Liver (tissue), 9 donors: Measurements from ENCODE around the gene GGA2. TPM values are rescaled to one million over a fixed set of nuclear protein-coding genes. Genes with fewer than 3 reads are reported as not detected.
A peak's percentile ranks its signal among the peaks of the same experiment; 100 is the strongest.

Source experiments
- DNase-seq: peaks from one replicate; pipeline ENCODE4 v3.0.0-alpha.2; 2017; ENCODE audit warnings: low spot score
- H3K27ac ChIP-seq, 2 donors: one replicate each; pipeline ENCODE4 v1.7.0; 2013; ENCODE audit warnings: inconsistent platforms in 2 of 2, low read length in 2 of 2, control low read depth in 1 of 2, low read depth in 1 of 2, mild to moderate bottlenecking in 1 of 2
- H3K27me3 ChIP-seq, 4 donors: one replicate each; pipeline versions ENCODE4 v1.6.1 to v1.7.0; 2013; ENCODE audit warnings: low read length in 3 of 4, inconsistent platforms in 1 of 4, mild to moderate bottlenecking in 1 of 4, moderate library complexity in 1 of 4; ENCODE audit not compliant: control insufficient read depth in 4 of 4, insufficient read depth in 4 of 4
- H3K36me3 ChIP-seq, 4 donors: one replicate each; pipeline versions ENCODE4 v1.6.1 to v1.7.0; 2013; ENCODE audit warnings: low read length in 3 of 4, mild to moderate bottlenecking in 3 of 4, low read depth in 1 of 4, moderate library complexity in 1 of 4; ENCODE audit not compliant: control insufficient read depth in 4 of 4, insufficient read depth in 3 of 4
- H3K4me1 ChIP-seq, 4 donors: one replicate each; pipeline versions ENCODE4 v1.6.1 to v1.7.0; 2013; ENCODE audit warnings: low read length in 3 of 4, mild to moderate bottlenecking in 3 of 4, moderate library complexity in 1 of 4; ENCODE audit not compliant: control insufficient read depth in 4 of 4, insufficient read depth in 4 of 4
- H3K4me3 ChIP-seq, 3 donors: one replicate each; pipeline versions ENCODE4 v1.6.1 to v1.7.0; 2013; ENCODE audit warnings: low read length in 3 of 3, control low read depth in 1 of 3, low read depth in 1 of 3, mild to moderate bottlenecking in 1 of 3
- H3K9ac ChIP-seq, 2 donors: one replicate each; pipeline ENCODE4 v1.7.0; 2013; ENCODE audit warnings: low read length in 2 of 2, mild to moderate bottlenecking in 2 of 2, moderate library complexity in 2 of 2, control low read depth in 1 of 2, low read depth in 1 of 2
- H3K9me3 ChIP-seq, 4 donors: one replicate each; pipeline versions ENCODE4 v1.6.1 to v1.7.0; 2013; ENCODE audit warnings: low read length in 3 of 4; ENCODE audit not compliant: control insufficient read depth in 4 of 4
- CTCF ChIP-seq: fragments of 150-350 bp; IDR thresholded peaks from 2 replicates; pipeline ENCODE4 v1.5.1; 2017; ENCODE audit warnings: improper control_type of control experiment, low read depth, low read length; ENCODE audit not compliant: missing input control
- EGR1 ChIP-seq, 2 donors: IDR thresholded peaks; 2 replicates each; pipeline ENCODE4 v1.6.1; 2016 to 2018; ENCODE audit warnings: antibody characterized with exemption in 2 of 2, low read depth in 2 of 2
- FOXA1 ChIP-seq: IDR thresholded peaks from 2 replicates; pipeline ENCODE4 v1.6.1; 2016; ENCODE audit warnings: antibody characterized with exemption
- GABPA ChIP-seq, 2 donors: IDR thresholded peaks in 1 of 2; conservative IDR thresholded peaks in 1 of 2; 2 replicates each; pipeline ENCODE4 v1.6.1; 2016; ENCODE audit warnings: antibody characterized with exemption in 2 of 2, mild to moderate bottlenecking in 1 of 2, moderate library complexity in 1 of 2
- HNF4A ChIP-seq, 2 donors: conservative IDR thresholded peaks; 2 replicates each; pipeline ENCODE4 v1.6.1; 2016; ENCODE audit warnings: antibody characterized with exemption in 2 of 2, mild to moderate bottlenecking in 2 of 2
- HNF4G ChIP-seq: IDR thresholded peaks from 2 replicates; pipeline ENCODE4 v1.6.1; 2016; ENCODE audit warnings: antibody characterized with exemption
- JUND ChIP-seq, 2 donors: IDR thresholded peaks; 2 replicates each; pipeline ENCODE4 v1.6.1; 2016; ENCODE audit warnings: antibody characterized with exemption in 2 of 2
- NR2F2 ChIP-seq: IDR thresholded peaks from 2 replicates; pipeline ENCODE4 v1.6.1; 2016; ENCODE audit warnings: antibody characterized with exemption
- RAD21 ChIP-seq, 2 donors: IDR thresholded peaks; 2 replicates each; pipeline ENCODE4 v1.6.1; 2016; ENCODE audit warnings: antibody characterized with exemption in 2 of 2, mild to moderate bottlenecking in 2 of 2
- RXRA ChIP-seq, 2 donors: IDR thresholded peaks; 2 replicates each; pipeline ENCODE4 v1.6.1; 2017 to 2018; ENCODE audit warnings: antibody characterized with exemption in 2 of 2, mild to moderate bottlenecking in 1 of 2
- SP1 ChIP-seq: IDR thresholded peaks from 2 replicates; pipeline ENCODE4 v1.6.1; 2018; ENCODE audit warnings: antibody characterized with exemption, mild to moderate bottlenecking
- TAF1 ChIP-seq: conservative IDR thresholded peaks from 2 replicates; pipeline ENCODE4 v1.6.1; 2016; ENCODE audit warnings: antibody characterized with exemption, mild to moderate bottlenecking
- YY1 ChIP-seq: IDR thresholded peaks from 2 replicates; pipeline ENCODE4 v1.6.1; 2016; ENCODE audit warnings: antibody characterized with exemption, mild to moderate bottlenecking
- ZBTB33 ChIP-seq: IDR thresholded peaks from 2 replicates; pipeline ENCODE4 v1.6.1; 2016; ENCODE audit warnings: antibody characterized with exemption
- WGBS: extraction: QIAGEN DNeasy Blood & Tissue Kit; methylation state at CpG from one replicate; pipeline ENCODE4 v1.1.7; 2013; 5-methylcytosine and 5-hydroxymethylcytosine counted together
- polyA plus RNA-seq, 2 donors: library from polyadenylated mRNA; stranded (reverse) in 1 of 2; unstranded in 1 of 2; fragments of 200-250 nt in 1 of 2; fragments of >200 nt in 1 of 2; fragmentation: Nextera tagmentation in 1 of 2; extraction: Ambion mirVana in 1 of 2; gene quantifications; one replicate each; pipeline versions ENCODE4 v1.2.1 to v1.2.3, GENCODE V29; 2013 to 2015
- total RNA-seq, 2 donors: library from RNA; depleted of rRNA; stranded (reverse); fragments of >200 nt; gene quantifications; one replicate each; pipeline ENCODE4 v1.2.3, GENCODE V29; 2014
- TF ChIP-seq, protein P1 (sequence below): IDR thresholded peaks from 2 replicates; pipeline ENCODE4 v1.6.1; 2016; ENCODE audit warnings: antibody characterized with exemption
- TF ChIP-seq, protein P2 (sequence below): IDR thresholded peaks from 2 replicates; pipeline ENCODE4 v1.6.1; 2016; ENCODE audit warnings: antibody characterized with exemption
- donor health status: healthy.
- donor health status: healthy.
- donor health status: healthy.
- donor health status: healthy.
- donor health status: healthy.

GGA2 gene
- total and polyA plus RNA-seq, 4 donors = 8.4 to 23.9 (median 16.0) TPM

DNA sequence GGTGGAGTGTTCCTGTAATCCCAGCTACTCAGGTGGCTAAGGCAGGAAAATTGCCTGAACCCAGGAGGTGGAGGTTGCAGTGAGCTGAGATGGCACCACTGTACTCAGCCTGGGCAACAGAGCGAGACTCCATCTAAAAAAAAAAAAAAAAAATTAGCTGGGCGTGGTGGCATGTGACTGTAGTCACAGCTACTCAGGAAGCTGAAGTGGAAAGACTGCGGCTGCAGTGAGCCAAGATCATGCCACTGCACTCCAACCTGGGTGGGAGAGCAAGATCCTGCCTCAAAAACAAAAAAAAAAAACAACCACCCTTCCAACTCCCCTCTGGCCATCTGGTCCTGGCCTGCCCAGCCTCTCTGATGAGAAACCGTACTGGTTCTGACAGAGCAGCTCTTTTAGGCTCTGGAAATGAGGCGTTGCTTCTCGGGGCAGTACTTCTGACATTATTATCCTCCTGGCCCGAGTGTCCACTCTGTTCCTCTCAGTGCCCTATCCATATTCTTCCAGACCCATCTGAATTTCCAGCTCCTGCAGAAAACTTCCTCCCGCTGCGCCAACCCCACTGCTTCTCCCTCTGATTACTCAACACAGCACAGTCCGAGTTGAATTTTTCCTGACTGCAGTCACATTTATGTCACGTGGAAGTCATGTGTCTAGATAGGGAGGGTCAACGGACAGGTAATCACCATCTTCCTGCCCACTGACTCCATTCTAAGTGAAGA lies 13.3 kb downstream of the GGA2 start:
- Histone ChIP-seq H3K9ac (no peak overlapping the region), H3K36me3 (peaks cover 3 to 31% (median 19%) of the 10 kb centered on the region in 4 donors), H3K27me3 (no peaks in the 10 kb centered on the region), H3K4me1 (peaks cover 5 to 18% (median 16%) of the 10 kb centered on the region in 4 donors), H3K4me3 (no peak overlapping the region), H3K27ac (peak overlapping the region; percentile 49 to 52), H3K9me3 (no peaks in the 10 kb centered on the region)
- WGBS = 39% methylated on average over 12 of the region's 12 CpGs
- no peak for DNase-seq
- TF ChIP-seq RXRA (IDR thresholded peaks at IDR 0.05) (peak; percentile 51 to 60), RAD21 (IDR thresholded peaks at IDR 0.05) (no peak), TAF1 (no peak), ZBTB33 (no peak), YY1 (peak; percentile 52), JUND (IDR thresholded peaks at IDR 0.05) (peak; percentile 20 to 22), HNF4A (conservative IDR thresholded peaks at IDR 0.05) (peak in 1 of 2 donors; percentile 48), CTCF (no peak)

GRCh38 chr16:23495671-23496070 lies 14.6 kb downstream of the GGA2 start:
- TF ChIP-seq EGR1 (IDR thresholded peaks at IDR 0.05; ENCODE audit: low read depth in 2 of 2) (no peak), RAD21 (IDR thresholded peaks at IDR 0.05) (no peak), SP1 (no peak), GABPA (IDR thresholded peaks at IDR 0.05 in 1 of 2, conservative IDR thresholded peaks at IDR 0.05 in 1 of 2) (no peak)
- TF ChIP-seq, protein P1, sequence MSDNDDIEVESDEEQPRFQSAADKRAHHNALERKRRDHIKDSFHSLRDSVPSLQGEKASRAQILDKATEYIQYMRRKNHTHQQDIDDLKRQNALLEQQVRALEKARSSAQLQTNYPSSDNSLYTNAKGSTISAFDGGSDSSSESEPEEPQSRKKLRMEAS = no peak
- no peak overlapping the region for H3K9ac ChIP-seq
- whole genome bisulfite sequencing = 95% methylated on average over 4 of the region's 4 CpGs
- H3K27me3 ChIP-seq = no peaks in the 10 kb centered on the region
- H3K9me3 ChIP-seq = no peaks in the 10 kb centered on the region
- H3K27ac ChIP-seq = no peak overlapping the region
- H3K4me1 ChIP-seq = peaks cover 2 to 8% (median 5%) of the 10 kb centered on the region in 4 donors
- no peak overlapping the region for H3K4me3 ChIP-seq
- H3K36me3 ChIP-seq = peaks cover 3 to 39% (median 21%) of the 10 kb centered on the region in 4 donors
- DNase-seq = no peak

- Histone ChIP-seq H3K27me3 (no peaks in the 10 kb centered on the region), H3K9me3 (no peaks in the 10 kb centered on the region), H3K36me3 (peaks cover 3 to 51% (median 24%) of the 10 kb centered on the region in 4 donors), H3K27ac (no peak overlapping the region), H3K4me1 (peaks cover 2 to 8% (median 5%) of the 10 kb centered on the region in 4 donors), H3K9ac (no peak overlapping the region), H3K4me3 (no peak overlapping the region)
- DNase-seq = no peak
- WGBS = 95% methylated on average over 11 of the region's 11 CpGs
- TF ChIP-seq RXRA (IDR thresholded peaks at IDR 0.05) = no peak
- TF ChIP-seq, protein P2, sequence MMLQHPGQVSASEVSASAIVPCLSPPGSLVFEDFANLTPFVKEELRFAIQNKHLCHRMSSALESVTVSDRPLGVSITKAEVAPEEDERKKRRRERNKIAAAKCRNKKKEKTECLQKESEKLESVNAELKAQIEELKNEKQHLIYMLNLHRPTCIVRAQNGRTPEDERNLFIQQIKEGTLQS = no peak
- TF ChIP-seq NR2F2 = no peak
- TF ChIP-seq YY1 = no peak
- TF ChIP-seq EGR1 (IDR thresholded peaks at IDR 0.05; ENCODE audit: low read depth in 2 of 2) = no peak
- no peak for TF ChIP-seq HNF4G
- TF ChIP-seq TAF1 = no peak
- TF ChIP-seq FOXA1 = no peak
- no peak for TF ChIP-seq SP1
- no peak for TF ChIP-seq GABPA (IDR thresholded peaks at IDR 0.05 in 1 of 2, conservative IDR thresholded peaks at IDR 0.05 in 1 of 2)
- TF ChIP-seq, protein P1 = no peak
Measured at GRCh38 chr16:23494188-23494587, 16.1 kb downstream of the GGA2 start.
